T-helper 1 cell (primary cell): ENCODE measurements around the gene PARD3B.

ENCODE experiments used
- DNase-seq, 5 donors: peaks; one replicate each; pipeline ENCODE4 v3.0.0-alpha.2; 2012 to 2020

Gene PARD3B

GRCh38 chr2:205543262-205543843 lies 998.1 kb downstream of the PARD3B start:
- DNase-seq = no peak

- no peak for DNase-seq
Measured at GRCh38 chr2:205543937-205544702, 998.8 kb downstream of the PARD3B start.

DNA sequence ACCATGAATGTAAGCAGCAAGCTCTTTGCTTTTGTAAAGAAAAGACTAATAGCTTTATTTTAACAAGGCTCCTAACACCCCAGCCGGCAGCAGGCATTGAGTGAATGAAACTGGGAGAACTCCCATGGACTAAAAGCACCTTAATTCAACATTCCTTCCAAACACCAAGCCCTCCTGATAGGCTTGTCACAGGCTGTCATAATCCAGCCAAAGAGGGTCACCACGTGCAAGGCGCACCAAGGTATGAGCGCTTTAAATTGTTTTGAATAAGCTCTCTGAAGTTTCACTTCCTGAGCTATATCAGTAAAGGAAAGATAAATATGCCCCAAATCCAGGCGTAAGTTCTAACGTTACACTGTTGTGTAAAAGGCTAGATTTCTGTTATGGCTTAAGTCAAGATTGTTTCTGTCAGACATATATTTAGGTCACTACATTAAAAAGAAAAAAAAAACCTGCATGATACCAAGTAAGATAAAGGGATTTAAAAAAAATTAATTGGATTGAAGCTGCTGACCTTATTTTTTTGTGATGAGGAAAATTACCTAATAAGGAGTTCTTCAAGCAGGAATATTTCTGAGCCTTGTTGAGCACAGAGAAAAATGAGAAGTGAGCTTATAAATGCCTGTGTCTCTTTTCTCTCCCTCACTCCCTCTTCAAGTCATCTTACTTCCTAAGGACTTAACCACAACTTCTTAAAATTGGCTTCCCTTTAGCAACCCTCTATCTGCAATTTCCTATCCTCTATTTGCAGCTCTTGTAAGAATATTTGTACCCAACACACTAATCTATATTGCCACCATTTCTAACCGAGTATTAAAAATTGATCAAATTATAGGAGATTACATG lies 1000.9 kb downstream of the PARD3B start:
- no peak for DNase-seq

GRCh38 chr2:205555566-205556230 lies 1010.4 kb downstream of the PARD3B start:
- DNase-seq = no peak

GRCh38 chr2:205556357-205556756 lies 1011.1 kb downstream of the PARD3B start:
- no peak for DNase-seq

- DNase-seq = no peak
Measured at GRCh38 chr2:205556841-205557539, 1011.7 kb downstream of the PARD3B start.

- no peak for DNase-seq
Measured at GRCh38 chr2:205557873-205558272, 1012.6 kb downstream of the PARD3B start.

GRCh38 chr2:205561441-205561840 lies 1016.2 kb downstream of the PARD3B start:
- DNase-seq = no peak

DNA sequence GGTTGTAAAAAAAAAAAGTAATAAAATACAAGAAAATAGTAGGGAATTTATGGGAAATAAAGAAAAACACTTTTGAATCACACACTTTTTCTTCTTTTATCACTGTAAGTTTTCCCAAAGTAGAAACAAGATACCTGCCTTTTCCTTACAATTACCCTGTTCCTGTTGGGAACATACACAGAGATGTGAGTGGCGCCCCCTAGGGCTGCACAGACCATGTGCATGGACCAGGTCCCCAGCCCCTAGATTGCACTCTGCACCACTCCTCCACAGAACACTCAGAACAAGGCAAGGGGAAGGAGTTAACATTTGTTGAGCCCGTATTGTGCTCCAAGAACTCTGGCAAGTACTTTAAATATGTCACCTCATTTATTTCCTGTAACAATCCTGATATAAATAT lies 1018.4 kb downstream of the PARD3B start:
- DNase-seq = peak in 1 of 5 donors; percentile 11

- DNase-seq = no peak
Measured at GRCh38 chr2:205564346-205565141, 1019.3 kb downstream of the PARD3B start.

- no peak for DNase-seq
Measured at GRCh38 chr2:205565142-205565522, 1019.9 kb downstream of the PARD3B start.

GRCh38 chr2:205566606-205567168 lies 1021.4 kb downstream of the PARD3B start:
- no peak for DNase-seq

DNA sequence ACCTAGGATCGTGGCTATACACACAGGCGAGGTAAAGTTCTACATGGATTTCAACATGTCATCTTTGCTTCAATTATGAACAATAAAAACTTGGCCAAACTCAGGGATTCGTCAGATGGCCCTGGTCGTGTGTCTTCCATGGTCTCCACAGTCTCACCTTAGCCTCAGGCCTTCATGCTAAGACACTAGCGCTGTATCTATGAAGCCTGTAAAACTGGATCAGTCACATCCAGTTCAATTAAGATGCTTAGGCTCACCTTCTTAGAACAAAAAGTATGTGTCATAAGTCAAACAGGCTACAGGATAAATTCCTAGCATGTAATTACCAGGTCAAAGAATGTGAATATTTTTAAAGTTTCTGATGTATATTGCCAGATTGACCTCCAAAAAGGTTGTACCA lies 1023.3 kb downstream of the PARD3B start:
- DNase-seq = no peak

DNA sequence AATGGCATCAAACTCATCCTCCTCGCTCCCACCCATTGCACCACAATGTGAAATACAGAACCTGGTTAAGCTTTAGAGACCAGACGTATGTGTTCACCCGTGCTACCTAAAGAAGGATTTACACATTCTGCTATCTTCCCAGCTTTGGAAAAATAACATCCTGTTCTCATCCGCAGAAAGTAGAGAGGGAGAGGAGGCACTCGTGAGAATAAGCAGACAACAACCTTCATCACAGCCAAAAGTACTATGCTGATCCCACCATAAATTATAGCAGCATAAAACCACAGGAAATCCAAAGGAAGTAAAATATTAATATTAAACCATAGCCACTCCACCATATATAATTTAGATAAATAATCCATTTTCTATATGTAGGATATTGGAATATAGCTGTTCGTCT lies 1025.4 kb downstream of the PARD3B start:
- no peak for DNase-seq

DNA sequence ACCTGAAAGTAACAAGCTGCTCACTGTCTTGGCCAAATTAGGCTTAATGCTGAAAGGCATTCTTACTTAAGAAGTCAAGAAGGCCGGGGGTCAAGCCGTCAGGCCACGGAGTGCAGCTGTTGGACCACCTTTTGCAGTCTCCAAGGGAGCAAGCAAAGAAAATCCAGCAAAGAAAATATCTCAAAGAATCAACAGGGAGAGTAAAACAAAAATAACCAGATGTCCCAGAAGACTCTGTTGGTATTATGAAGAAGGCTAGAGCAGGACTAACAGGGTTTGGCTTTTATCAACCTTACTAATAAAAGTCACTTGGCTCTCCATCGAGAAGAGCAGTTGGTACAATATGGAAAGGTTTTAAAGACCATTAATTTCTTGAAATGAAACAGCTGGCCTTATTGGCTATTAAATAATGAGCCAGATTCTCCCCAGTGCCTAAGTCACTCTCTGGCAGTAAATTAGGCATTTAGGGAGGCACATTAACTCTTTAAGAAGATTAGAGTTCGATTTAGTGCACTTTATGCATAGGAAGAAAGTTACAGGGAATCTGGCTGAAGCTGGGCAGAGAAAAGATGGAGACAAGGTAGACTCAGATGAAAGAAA lies 1026.2 kb downstream of the PARD3B start:
- no peak for DNase-seq

DNA sequence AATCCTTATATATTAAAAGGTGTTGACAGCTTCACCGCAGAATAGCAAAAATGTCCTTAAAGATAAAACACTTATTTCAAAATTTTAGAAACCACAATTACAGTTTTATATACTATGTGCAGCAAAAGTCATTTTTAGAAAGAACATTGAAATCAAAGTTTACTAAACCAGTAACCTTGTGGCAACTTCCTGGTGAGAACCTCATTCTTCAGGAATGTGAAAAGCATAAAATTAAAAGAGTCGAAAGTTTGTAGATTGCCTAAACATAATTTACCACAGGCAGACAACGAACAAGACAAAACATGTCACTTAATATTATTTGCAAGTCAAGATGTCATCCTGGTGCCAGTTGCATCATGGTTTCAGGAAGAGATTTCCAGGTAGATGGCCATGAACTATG lies 1028.7 kb downstream of the PARD3B start:
- DNase-seq = no peak

GRCh38 chr2:205579335-205579734 lies 1034.1 kb downstream of the PARD3B start:
- DNase-seq = no peak

- DNase-seq = no peak
Measured at GRCh38 chr2:205580212-205580987, 1035.1 kb downstream of the PARD3B start.

- DNase-seq = no peak
Measured at GRCh38 chr2:205582366-205582765, 1037.1 kb downstream of the PARD3B start.
